Measurements from ENCODE around the gene PITPNM2.

GRCh38 chr12:123151457-123152454 lies 866 bp upstream of the PITPNM2 start:
- TF ChIP-seq, protein P1, sequence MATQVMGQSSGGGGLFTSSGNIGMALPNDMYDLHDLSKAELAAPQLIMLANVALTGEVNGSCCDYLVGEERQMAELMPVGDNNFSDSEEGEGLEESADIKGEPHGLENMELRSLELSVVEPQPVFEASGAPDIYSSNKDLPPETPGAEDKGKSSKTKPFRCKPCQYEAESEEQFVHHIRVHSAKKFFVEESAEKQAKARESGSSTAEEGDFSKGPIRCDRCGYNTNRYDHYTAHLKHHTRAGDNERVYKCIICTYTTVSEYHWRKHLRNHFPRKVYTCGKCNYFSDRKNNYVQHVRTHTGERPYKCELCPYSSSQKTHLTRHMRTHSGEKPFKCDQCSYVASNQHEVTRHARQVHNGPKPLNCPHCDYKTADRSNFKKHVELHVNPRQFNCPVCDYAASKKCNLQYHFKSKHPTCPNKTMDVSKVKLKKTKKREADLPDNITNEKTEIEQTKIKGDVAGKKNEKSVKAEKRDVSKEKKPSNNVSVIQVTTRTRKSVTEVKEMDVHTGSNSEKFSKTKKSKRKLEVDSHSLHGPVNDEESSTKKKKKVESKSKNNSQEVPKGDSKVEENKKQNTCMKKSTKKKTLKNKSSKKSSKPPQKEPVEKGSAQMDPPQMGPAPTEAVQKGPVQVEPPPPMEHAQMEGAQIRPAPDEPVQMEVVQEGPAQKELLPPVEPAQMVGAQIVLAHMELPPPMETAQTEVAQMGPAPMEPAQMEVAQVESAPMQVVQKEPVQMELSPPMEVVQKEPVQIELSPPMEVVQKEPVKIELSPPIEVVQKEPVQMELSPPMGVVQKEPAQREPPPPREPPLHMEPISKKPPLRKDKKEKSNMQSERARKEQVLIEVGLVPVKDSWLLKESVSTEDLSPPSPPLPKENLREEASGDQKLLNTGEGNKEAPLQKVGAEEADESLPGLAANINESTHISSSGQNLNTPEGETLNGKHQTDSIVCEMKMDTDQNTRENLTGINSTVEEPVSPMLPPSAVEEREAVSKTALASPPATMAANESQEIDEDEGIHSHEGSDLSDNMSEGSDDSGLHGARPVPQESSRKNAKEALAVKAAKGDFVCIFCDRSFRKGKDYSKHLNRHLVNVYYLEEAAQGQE (IDR thresholded peaks at IDR 0.05; ENCODE audit: insufficient replicate concordance, low read depth) = no peak
- TF ChIP-seq, protein P2, sequence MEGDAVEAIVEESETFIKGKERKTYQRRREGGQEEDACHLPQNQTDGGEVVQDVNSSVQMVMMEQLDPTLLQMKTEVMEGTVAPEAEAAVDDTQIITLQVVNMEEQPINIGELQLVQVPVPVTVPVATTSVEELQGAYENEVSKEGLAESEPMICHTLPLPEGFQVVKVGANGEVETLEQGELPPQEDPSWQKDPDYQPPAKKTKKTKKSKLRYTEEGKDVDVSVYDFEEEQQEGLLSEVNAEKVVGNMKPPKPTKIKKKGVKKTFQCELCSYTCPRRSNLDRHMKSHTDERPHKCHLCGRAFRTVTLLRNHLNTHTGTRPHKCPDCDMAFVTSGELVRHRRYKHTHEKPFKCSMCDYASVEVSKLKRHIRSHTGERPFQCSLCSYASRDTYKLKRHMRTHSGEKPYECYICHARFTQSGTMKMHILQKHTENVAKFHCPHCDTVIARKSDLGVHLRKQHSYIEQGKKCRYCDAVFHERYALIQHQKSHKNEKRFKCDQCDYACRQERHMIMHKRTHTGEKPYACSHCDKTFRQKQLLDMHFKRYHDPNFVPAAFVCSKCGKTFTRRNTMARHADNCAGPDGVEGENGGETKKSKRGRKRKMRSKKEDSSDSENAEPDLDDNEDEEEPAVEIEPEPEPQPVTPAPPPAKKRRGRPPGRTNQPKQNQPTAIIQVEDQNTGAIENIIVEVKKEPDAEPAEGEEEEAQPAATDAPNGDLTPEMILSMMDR (IDR thresholded peaks at IDR 0.05; ENCODE audit: insufficient read depth, low read length) = no peak
